Measurements from ENCODE around the gene IL1RAPL1.

DNA sequence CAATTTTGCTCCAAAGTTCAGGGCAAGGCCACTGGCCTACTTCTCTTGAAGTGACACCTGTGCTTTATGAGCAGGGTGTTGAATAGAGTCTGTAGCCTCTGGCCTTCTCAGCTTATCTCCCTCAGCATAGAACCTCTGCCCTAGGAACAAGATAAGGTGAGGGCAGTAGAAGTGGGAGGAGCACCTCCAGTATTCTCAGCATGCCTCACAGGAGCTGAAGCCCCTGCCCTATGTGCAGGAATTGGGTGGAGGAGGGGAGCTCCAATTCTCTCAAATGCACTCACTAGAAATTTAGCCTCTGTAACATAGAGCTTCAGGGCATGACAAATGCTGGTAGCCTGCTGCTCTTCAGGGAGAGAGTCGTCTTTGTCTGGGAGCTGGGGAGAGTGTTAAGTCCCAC, 479.3 kb downstream of the IL1RAPL1 start:
- TF ChIP-seq POLR2A (IDR thresholded peaks at IDR 0.05) (no peak), EP300 (IDR thresholded peaks at IDR 0.05) (no peak)
- TF ChIP-seq, protein P1, sequence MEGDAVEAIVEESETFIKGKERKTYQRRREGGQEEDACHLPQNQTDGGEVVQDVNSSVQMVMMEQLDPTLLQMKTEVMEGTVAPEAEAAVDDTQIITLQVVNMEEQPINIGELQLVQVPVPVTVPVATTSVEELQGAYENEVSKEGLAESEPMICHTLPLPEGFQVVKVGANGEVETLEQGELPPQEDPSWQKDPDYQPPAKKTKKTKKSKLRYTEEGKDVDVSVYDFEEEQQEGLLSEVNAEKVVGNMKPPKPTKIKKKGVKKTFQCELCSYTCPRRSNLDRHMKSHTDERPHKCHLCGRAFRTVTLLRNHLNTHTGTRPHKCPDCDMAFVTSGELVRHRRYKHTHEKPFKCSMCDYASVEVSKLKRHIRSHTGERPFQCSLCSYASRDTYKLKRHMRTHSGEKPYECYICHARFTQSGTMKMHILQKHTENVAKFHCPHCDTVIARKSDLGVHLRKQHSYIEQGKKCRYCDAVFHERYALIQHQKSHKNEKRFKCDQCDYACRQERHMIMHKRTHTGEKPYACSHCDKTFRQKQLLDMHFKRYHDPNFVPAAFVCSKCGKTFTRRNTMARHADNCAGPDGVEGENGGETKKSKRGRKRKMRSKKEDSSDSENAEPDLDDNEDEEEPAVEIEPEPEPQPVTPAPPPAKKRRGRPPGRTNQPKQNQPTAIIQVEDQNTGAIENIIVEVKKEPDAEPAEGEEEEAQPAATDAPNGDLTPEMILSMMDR (IDR thresholded peaks at IDR 0.05), result no peak

Data from tibial nerve (tissue), 4 donors.